ENCODE results near the gene ART1. TPM values are rescaled to one million over a fixed set of nuclear protein-coding genes. Genes with fewer than 3 reads are reported as not detected.
A peak's percentile ranks its signal among the peaks of the same experiment; 100 is the strongest.

ART1 gene
- total and polyA plus RNA-seq, 3 experiments from 2014 or later = not detected

DNA sequence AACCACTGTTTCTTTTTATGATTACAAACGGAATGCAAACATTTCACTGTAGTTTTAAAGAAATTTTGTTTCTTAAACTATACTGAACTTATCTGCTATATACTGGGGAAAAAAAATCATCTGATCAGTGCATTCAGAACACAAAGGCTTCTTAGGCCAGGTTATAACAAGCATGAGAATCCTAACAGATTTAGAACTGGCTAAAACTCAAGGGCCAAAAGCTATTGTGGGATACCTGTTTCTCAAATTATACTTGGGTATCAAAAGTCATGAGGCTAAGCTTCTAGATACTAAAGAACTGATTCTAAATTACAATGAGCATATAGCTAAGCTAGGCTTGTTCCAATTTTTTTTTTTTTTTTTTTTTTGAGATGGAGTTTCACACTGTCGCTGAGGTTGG, 56.0 kb downstream of the ART1 start:
- peaks cover 8 to 83% (median 28%) of the 10 kb centered on the region in 3 donors for H3K36me3 Mint-ChIP-seq
- DNase-seq = no peak
- H3K4me3 ChIP-seq (ENCODE audit: low read length) = no peak overlapping the region
- H3K9me3 ChIP-seq (ENCODE audit: low read length) = no peaks in the 10 kb centered on the region
- no peaks in the 10 kb centered on the region for H3K27me3 Mint-ChIP-seq
- H3K4me1 Mint-ChIP-seq = peaks cover 0 to 3% (median 0%) of the 10 kb centered on the region in 3 donors
- no peaks in the 10 kb centered on the region for H3K27me3 ChIP-seq (ENCODE audit: insufficient read depth, low read length, poor library complexity, severe bottlenecking)
- CTCF ChIA-PET = no interaction called here
- POLR2A ChIA-PET = no interaction called here
- peak overlapping the region in 2 of 8 donors; percentile 42 to 43 for H3K27ac Mint-ChIP-seq
- peaks cover 57% of the 10 kb centered on the region for H3K36me3 ChIP-seq (ENCODE audit: insufficient read depth, low read length)
- no peak overlapping the region for H3K27ac ChIP-seq (ENCODE audit: low read depth, low read length)
- no peaks in the 10 kb centered on the region for H3K9me3 Mint-ChIP-seq
- no peak overlapping the region for H3K4me3 Mint-ChIP-seq
- H3K4me1 ChIP-seq (ENCODE audit: insufficient read depth, low read length) = no peaks in the 10 kb centered on the region

DNA sequence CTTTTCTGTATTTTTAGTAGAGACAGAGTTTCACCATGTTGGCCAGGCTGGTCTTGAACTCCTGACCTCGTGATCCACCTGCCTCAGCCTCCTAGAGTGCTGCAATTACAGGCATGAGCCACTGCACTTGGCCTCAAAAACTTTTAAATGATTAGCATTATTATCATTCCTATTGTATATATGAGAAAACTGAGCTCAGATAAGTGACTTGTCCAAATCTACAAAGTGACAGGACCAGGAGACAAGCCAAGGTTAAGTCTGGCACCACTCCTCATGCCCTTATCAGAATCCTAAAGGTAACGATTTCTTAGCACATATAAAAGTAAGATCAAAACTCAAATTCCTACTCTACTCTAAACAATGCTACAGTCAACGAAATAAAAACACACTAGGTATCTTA, 58.5 kb downstream of the ART1 start:
- peaks cover 0 to 3% (median 0%) of the 10 kb centered on the region in 3 donors for H3K4me1 Mint-ChIP-seq
- H3K27me3 Mint-ChIP-seq = no peaks in the 10 kb centered on the region
- H3K4me3 Mint-ChIP-seq = no peak overlapping the region
- H3K4me1 ChIP-seq (ENCODE audit: insufficient read depth, low read length) = no peaks in the 10 kb centered on the region
- CTCF ChIA-PET = no interaction called here
- H3K27ac Mint-ChIP-seq = peak overlapping the region in 3 of 8 donors; percentile 6 to 32 (median 10)
- no peak overlapping the region for H3K4me3 ChIP-seq (ENCODE audit: low read length)
- no peaks in the 10 kb centered on the region for H3K27me3 ChIP-seq (ENCODE audit: insufficient read depth, low read length, poor library complexity, severe bottlenecking)
- DNase-seq = no peak
- peaks cover 8 to 81% (median 32%) of the 10 kb centered on the region in 3 donors for H3K36me3 Mint-ChIP-seq
- no peaks in the 10 kb centered on the region for H3K9me3 Mint-ChIP-seq
- H3K9me3 ChIP-seq (ENCODE audit: low read length) = no peaks in the 10 kb centered on the region
- POLR2A ChIA-PET = no interaction called here
- H3K36me3 ChIP-seq (ENCODE audit: insufficient read depth, low read length) = peaks cover 50% of the 10 kb centered on the region
- H3K27ac ChIP-seq (ENCODE audit: low read depth, low read length) = no peak overlapping the region

DNA sequence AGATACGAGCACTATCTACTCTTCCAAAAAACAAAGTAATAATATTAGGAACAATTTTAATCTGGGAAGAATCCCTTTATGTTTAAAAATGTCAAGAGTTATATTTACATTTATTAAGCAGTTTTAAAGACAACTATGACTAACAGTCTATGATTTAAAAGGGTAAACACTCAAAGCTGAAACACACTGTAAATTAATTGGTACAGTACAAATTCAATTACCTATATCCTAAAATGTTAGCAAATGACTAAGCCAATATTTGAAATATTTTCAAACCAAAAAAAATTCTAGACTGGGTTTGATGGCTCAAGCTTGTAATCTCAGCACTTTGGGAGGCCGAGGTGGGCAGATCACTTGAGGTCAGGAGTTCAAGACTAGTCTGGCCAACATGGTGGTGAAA, 62.2 kb downstream of the ART1 start:
- Mint-ChIP-seq H3K4me1 (peaks cover 0 to 4% (median 0%) of the 10 kb centered on the region in 3 donors), H3K9me3 (no peaks in the 10 kb centered on the region), H3K4me3 (no peak overlapping the region), H3K36me3 (peaks cover 8 to 80% (median 29%) of the 10 kb centered on the region in 3 donors), H3K27ac (peak overlapping the region in 1 of 8 donors; percentile 45), H3K27me3 (no peaks in the 10 kb centered on the region)
- DNase-seq = no peak
- H3K27ac ChIP-seq (ENCODE audit: low read depth, low read length) = no peak overlapping the region
- no peak overlapping the region for H3K4me3 ChIP-seq (ENCODE audit: low read length)
- no peaks in the 10 kb centered on the region for H3K9me3 ChIP-seq (ENCODE audit: low read length)
- no peaks in the 10 kb centered on the region for H3K4me1 ChIP-seq (ENCODE audit: insufficient read depth, low read length)
- H3K27me3 ChIP-seq (ENCODE audit: insufficient read depth, low read length, poor library complexity, severe bottlenecking) = no peaks in the 10 kb centered on the region
- POLR2A ChIA-PET = no interaction called here
- H3K36me3 ChIP-seq (ENCODE audit: insufficient read depth, low read length) = peaks cover 31% of the 10 kb centered on the region
- CTCF ChIA-PET = no interaction called here

DNA sequence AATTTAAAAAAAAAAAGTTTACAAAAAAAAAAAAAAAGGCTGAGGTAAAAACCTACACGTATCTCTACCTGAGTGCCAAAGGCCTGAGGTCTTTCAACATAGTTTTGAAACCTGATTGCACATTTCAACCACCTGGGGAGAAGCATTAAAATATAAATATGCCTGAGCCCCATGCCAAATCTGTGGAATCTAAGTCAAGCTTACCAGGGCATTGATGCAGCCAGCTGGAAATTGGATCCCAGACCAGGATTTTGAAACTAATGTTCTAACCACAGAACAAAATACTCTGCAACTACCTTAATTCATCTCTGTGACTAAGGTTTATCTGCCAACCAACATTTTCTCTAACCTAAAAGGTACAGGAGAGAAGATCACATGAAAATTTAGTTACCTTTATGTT, 65.0 kb downstream of the ART1 start:
- CTCF ChIA-PET = interaction anchor here (2.2 kb wide), 1 partner anchor 99 kb away, joined by 6 read pairs; the partner anchor contains the start of gene PGAP2
- Mint-ChIP-seq H3K36me3 (peaks cover 3 to 81% (median 23%) of the 10 kb centered on the region in 3 donors), H3K9me3 (no peaks in the 10 kb centered on the region), H3K4me1 (peaks cover 0 to 5% (median 4%) of the 10 kb centered on the region in 3 donors), H3K27me3 (no peaks in the 10 kb centered on the region), H3K27ac (no peak overlapping the region), H3K4me3 (no peak overlapping the region)
- Histone ChIP-seq H3K4me3 (ENCODE audit: low read length) (no peak overlapping the region), H3K27me3 (ENCODE audit: insufficient read depth, low read length, poor library complexity, severe bottlenecking) (no peaks in the 10 kb centered on the region), H3K27ac (ENCODE audit: low read depth, low read length) (no peak overlapping the region), H3K9me3 (ENCODE audit: low read length) (no peaks in the 10 kb centered on the region), H3K4me1 (ENCODE audit: insufficient read depth, low read length) (no peaks in the 10 kb centered on the region), H3K36me3 (ENCODE audit: insufficient read depth, low read length) (peaks cover 35% of the 10 kb centered on the region)
- POLR2A ChIA-PET = interaction anchor here (0.7 kb wide), 1 partner anchor 383 kb away, joined by 10 read pairs; no protein-coding TSS in a partner anchor
- DNase-seq = no peak

DNA sequence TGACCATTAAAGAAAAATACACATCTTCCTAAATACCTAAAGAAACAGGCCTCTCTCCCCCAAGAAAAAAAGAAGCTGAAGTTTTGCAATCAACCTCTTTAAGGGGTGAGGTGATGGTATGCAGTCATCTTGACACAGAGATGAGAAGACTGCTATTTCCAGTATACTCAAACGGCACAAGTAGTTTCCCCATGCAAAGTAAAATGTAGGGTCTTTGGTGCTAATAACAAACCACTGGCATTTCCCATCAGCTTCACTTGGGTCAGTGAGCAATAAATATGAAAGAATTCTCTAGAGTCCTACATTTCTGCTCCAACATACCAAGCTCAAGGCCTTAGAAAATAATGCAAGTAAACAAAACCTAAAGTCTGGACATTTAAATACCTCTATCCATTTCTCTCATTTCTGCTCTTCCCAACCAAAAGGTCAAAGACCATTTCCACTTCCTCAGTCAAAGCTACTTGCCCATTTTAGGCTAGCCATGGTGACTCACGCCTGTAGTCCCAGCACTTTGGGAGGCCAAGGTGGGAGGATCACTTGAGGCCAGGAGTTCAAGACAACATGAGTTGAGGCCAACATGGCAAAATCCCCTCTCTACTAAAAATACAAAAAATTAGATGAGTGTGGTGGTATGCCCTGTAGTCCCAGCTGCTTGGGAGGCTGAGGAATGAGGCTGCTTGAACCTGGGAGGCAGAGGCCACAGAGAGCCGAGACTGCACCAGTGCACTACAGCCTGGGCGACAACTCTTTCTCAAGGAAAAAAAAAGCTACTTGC, 65.7 kb downstream of the ART1 start:
- no peak for DNase-seq
- no peaks in the 10 kb centered on the region for H3K4me1 ChIP-seq (ENCODE audit: insufficient read depth, low read length)
- no peak overlapping the region for H3K4me3 Mint-ChIP-seq
- H3K27me3 ChIP-seq (ENCODE audit: insufficient read depth, low read length, poor library complexity, severe bottlenecking) = no peaks in the 10 kb centered on the region
- no peak overlapping the region for H3K27ac ChIP-seq (ENCODE audit: low read depth, low read length)
- peaks cover 0 to 5% (median 4%) of the 10 kb centered on the region in 3 donors for H3K4me1 Mint-ChIP-seq
- no peaks in the 10 kb centered on the region for H3K9me3 ChIP-seq (ENCODE audit: low read length)
- ChIA-PET POLR2A (interaction anchor here (0.7 kb wide), 1 partner anchor 382 kb away, joined by 10 read pairs; no protein-coding TSS in a partner anchor), CTCF (interaction anchor here (2.2 kb wide), 1 partner anchor 98 kb away, joined by 6 read pairs; the partner anchor contains the start of gene PGAP2)
- H3K27me3 Mint-ChIP-seq = no peaks in the 10 kb centered on the region
- H3K36me3 Mint-ChIP-seq = peaks cover 0 to 80% (median 19%) of the 10 kb centered on the region in 3 donors
- H3K27ac Mint-ChIP-seq = peak overlapping the region in 4 of 8 donors; percentile 19 to 84 (median 62)
- peaks cover 31% of the 10 kb centered on the region for H3K36me3 ChIP-seq (ENCODE audit: insufficient read depth, low read length)
- no peaks in the 10 kb centered on the region for H3K9me3 Mint-ChIP-seq
- no peak overlapping the region for H3K4me3 ChIP-seq (ENCODE audit: low read length)

DNA sequence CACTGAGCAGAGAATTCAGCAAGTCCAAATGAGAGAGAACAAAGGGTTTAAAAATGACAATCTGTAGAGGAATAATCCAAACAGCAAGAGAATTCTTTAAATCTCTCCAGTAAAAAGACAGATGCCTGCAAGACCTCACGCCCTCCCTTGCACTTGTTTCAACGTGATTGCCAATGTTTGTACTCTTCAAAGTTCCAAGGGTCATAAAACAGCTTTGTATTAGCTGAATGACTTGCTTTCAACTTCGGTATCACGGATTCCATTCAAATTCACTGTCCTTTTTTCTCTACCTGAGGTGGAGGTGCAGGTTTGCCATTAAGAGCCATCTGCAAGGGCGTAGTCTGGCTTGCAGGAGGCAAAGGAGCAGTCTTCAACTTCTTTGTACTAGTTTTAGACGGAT, 67.3 kb downstream of the ART1 start:
- Histone ChIP-seq H3K9me3 (ENCODE audit: low read length) (no peaks in the 10 kb centered on the region), H3K27ac (ENCODE audit: low read depth, low read length) (no peak overlapping the region), H3K27me3 (ENCODE audit: insufficient read depth, low read length, poor library complexity, severe bottlenecking) (no peaks in the 10 kb centered on the region), H3K4me3 (ENCODE audit: low read length) (no peak overlapping the region), H3K4me1 (ENCODE audit: insufficient read depth, low read length) (no peaks in the 10 kb centered on the region), H3K36me3 (ENCODE audit: insufficient read depth, low read length) (peaks cover 35% of the 10 kb centered on the region)
- no peaks in the 10 kb centered on the region for H3K27me3 Mint-ChIP-seq
- DNase-seq = no peak
- CTCF ChIA-PET = no interaction called here
- POLR2A ChIA-PET = no interaction called here
- H3K36me3 Mint-ChIP-seq = peaks cover 0 to 82% (median 14%) of the 10 kb centered on the region in 3 donors
- peaks cover 0 to 5% (median 4%) of the 10 kb centered on the region in 3 donors for H3K4me1 Mint-ChIP-seq
- H3K27ac Mint-ChIP-seq = peak overlapping the region in 4 of 8 donors; percentile 17 to 61 (median 42)
- H3K4me3 Mint-ChIP-seq = no peak overlapping the region
- H3K9me3 Mint-ChIP-seq = no peaks in the 10 kb centered on the region

Other genes starting within 250 kb of the ART1 start
- not detected for gene ART5, start 3.1 kb upstream of the ART1 start, total RNA-seq
- gene ART5, start 3.1 kb upstream of the ART1 start, polyA plus RNA-seq = not detected
- 1 to 10 TPM; 1.1 to 1.6 TPM for gene CHRNA10, start 26.3 kb downstream of the ART1 start, total RNA-seq
- gene CHRNA10, start 26.3 kb downstream of the ART1 start, polyA plus RNA-seq = 0.10 TPM
- 100 to 1,000 TPM; 101 to 105 TPM for gene NUP98, start 152.4 kb downstream of the ART1 start, total RNA-seq
- gene NUP98, start 152.4 kb downstream of the ART1 start, polyA plus RNA-seq = 49.0 TPM
- 10 to 100 TPM; 38.9 to 40.2 TPM for gene PGAP2, start 163.4 kb downstream of the ART1 start, total RNA-seq
- 16.1 TPM for gene PGAP2, start 163.4 kb downstream of the ART1 start, polyA plus RNA-seq
- 100 to 1,000 TPM; 170 to 175 TPM for gene RHOG, start 195.8 kb downstream of the ART1 start, total RNA-seq
- gene RHOG, start 195.8 kb downstream of the ART1 start, polyA plus RNA-seq = 229 TPM
- gene STIM1, start 210.5 kb downstream of the ART1 start, total RNA-seq = 10 to 100 TPM; 45.6 to 46.0 TPM
- 43.8 TPM for gene STIM1, start 210.5 kb downstream of the ART1 start, polyA plus RNA-seq

Data from CD8-positive, alpha-beta memory T cell (primary cell).